HG02610 (cell line): ENCODE results near the gene HES3.
A peak's percentile ranks its signal among the peaks of the same experiment; 100 is the strongest.
"Not testable (repeated sequence)": the region's sequence is repeated elsewhere in the genome, so short reads cannot be mapped to it uniquely, and the experiment has no call there.

Experiments
- ATAC-seq: cut with Tn5 transposase; IDR thresholded peaks from one replicate; pipeline ENCODE4 v1.9.1; 2021; ENCODE audit warnings: mild to moderate bottlenecking, moderate library complexity; ENCODE audit not compliant: unreplicated experiment

The HES3 gene

GRCh38 chr1:6218375-6219164 is 25.4 kb upstream of the HES3 start:
- no peak for ATAC-seq

- not testable (repeated sequence) for ATAC-seq
These were observed 24.3 kb upstream of the HES3 start for GRCh38 chr1:6219641-6220040.

GRCh38 chr1:6220236-6220635 is 23.7 kb upstream of the HES3 start:
- ATAC-seq = no peak

GRCh38 chr1:6221210-6221784 is 22.7 kb upstream of the HES3 start:
- no peak for ATAC-seq

GRCh38 chr1:6222636-6223035 is 21.3 kb upstream of the HES3 start:
- no peak for ATAC-seq

- ATAC-seq = no peak
These were observed 20.4 kb upstream of the HES3 start for GRCh38 chr1:6223617-6224016.

- no peak for ATAC-seq
These were observed 19.3 kb upstream of the HES3 start for GRCh38 chr1:6224718-6225117.

- no peak for ATAC-seq
These were observed 18.3 kb upstream of the HES3 start for GRCh38 chr1:6225651-6226050.

- no peak for ATAC-seq
These were observed 10.6 kb upstream of the HES3 start for GRCh38 chr1:6233376-6233775.

GRCh38 chr1:6234502-6235295 is 9.3 kb upstream of the HES3 start:
- ATAC-seq = no peak

- peak; percentile 12 for ATAC-seq
These were observed 8.7 kb upstream of the HES3 start for GRCh38 chr1:6235296-6235677.

- no peak for ATAC-seq
These were observed 6.9 kb upstream of the HES3 start for GRCh38 chr1:6237093-6237492.

GRCh38 chr1:6239213-6239752 is 4.7 kb upstream of the HES3 start:
- ATAC-seq = no peak

- no peak for ATAC-seq
These were observed 3.8 kb upstream of the HES3 start for GRCh38 chr1:6239950-6240768.

GRCh38 chr1:6241107-6241886 is 2.7 kb upstream of the HES3 start:
- no peak for ATAC-seq

- no peak for ATAC-seq
These were observed 1.9 kb upstream of the HES3 start for GRCh38 chr1:6241887-6242740.

- no peak for ATAC-seq
These were observed 735 bp upstream of the HES3 start for GRCh38 chr1:6243053-6243834.

- no peak for ATAC-seq
These were observed 546 bp downstream of the HES3 start for GRCh38 chr1:6244401-6245049.
